DND-41 (cell line): ENCODE results near the gene SERPINA12.
"Not testable (repeated sequence)": the region's sequence is repeated elsewhere in the genome, so short reads cannot be mapped to it uniquely, and the experiment has no call there.

Source experiments
- ATAC-seq: fragments of 200-7000 bp; cut with Tn5 transposase; 3 replicates; pipeline ENCODE4 v1.9.1; 2021; ENCODE audit warnings: low read depth; ENCODE audit not compliant: insufficient read depth
- DNase-seq: peaks from one replicate; pipeline ENCODE4 v3.0.0-alpha.2; 2020
- H2AFZ ChIP-seq: 2 replicates; pipeline ENCODE4 v1.6.0; 2012; ENCODE audit warnings: low read depth, low read length
- H3K27ac ChIP-seq: 2 replicates; pipeline ENCODE4 v1.5.1; 2012; ENCODE audit warnings: low read length, inconsistent platforms
- H3K27me3 ChIP-seq: fragments of 200-600 bp; sonication (generic); 2 replicates; pipeline ENCODE4 v1.6.0; 2012; ENCODE audit warnings: low read length, mild to moderate bottlenecking, inconsistent platforms; ENCODE audit not compliant: insufficient read depth, poor library complexity
- H3K36me3 ChIP-seq: 2 replicates; pipeline ENCODE4 v1.5.1; 2012; ENCODE audit warnings: low read length, inconsistent platforms; ENCODE audit not compliant: insufficient read depth
- H3K4me1 ChIP-seq: 2 replicates; pipeline ENCODE4 v1.5.1; 2012; ENCODE audit warnings: mild to moderate bottlenecking, low read length; ENCODE audit not compliant: insufficient read depth
- H3K4me2 ChIP-seq: 2 replicates; pipeline ENCODE4 v1.6.0; 2012; ENCODE audit warnings: mild to moderate bottlenecking, moderate library complexity, low read length, inconsistent platforms; ENCODE audit not compliant: insufficient read depth
- H3K4me3 ChIP-seq, 2 experiments: fragments of 200-600 bp in 1 of 2; shearing (Covaris generic) in 1 of 2; 2 replicates each; pipeline ENCODE4 v1.5.1; 2012 to 2016; ENCODE audit warnings: inconsistent platforms in 2 of 2, low read length in 2 of 2, mild to moderate bottlenecking in 2 of 2, low read depth in 1 of 2, moderate library complexity in 1 of 2
- H3K79me2 ChIP-seq: 2 replicates; pipeline ENCODE4 v1.6.0; 2012; ENCODE audit warnings: low read length, inconsistent platforms; ENCODE audit not compliant: insufficient read depth
- H3K9ac ChIP-seq: 2 replicates; pipeline ENCODE4 v1.6.0; 2012; ENCODE audit warnings: low read depth, mild to moderate bottlenecking, inconsistent platforms, low read length, moderate library complexity
- H3K9me3 ChIP-seq: 2 replicates; pipeline ENCODE4 v1.5.1; 2012; ENCODE audit warnings: low read length, moderate library complexity, mild to moderate bottlenecking, inconsistent platforms; ENCODE audit not compliant: insufficient read depth, severe bottlenecking
- H4K20me1 ChIP-seq: 2 replicates; pipeline ENCODE4 v1.6.0; 2012; ENCODE audit warnings: low read length; ENCODE audit not compliant: insufficient read depth
- EZH2 ChIP-seq: IDR thresholded peaks from 3 replicates; pipeline ENCODE4 v1.6.1; 2012; ENCODE audit warnings: borderline replicate concordance, low read depth, mild to moderate bottlenecking, moderate library complexity, low read length, inconsistent platforms; ENCODE audit not compliant: severe bottlenecking
- TF ChIP-seq, protein P1 (sequence below): IDR thresholded peaks from 2 replicates; pipeline ENCODE4 v1.5.1; 2012; ENCODE audit warnings: borderline replicate concordance, low read length, moderate library complexity, mild to moderate bottlenecking; ENCODE audit not compliant: poor library complexity, severe bottlenecking; ENCODE audit errors: extremely low read depth

SERPINA12 gene

GRCh38 chr14:94483071-94483451, 26.2 kb downstream of the SERPINA12 start:
- ATAC-seq (no peak), DNase-seq (no peak)
- no peak for TF ChIP-seq EZH2
- TF ChIP-seq, protein P1, sequence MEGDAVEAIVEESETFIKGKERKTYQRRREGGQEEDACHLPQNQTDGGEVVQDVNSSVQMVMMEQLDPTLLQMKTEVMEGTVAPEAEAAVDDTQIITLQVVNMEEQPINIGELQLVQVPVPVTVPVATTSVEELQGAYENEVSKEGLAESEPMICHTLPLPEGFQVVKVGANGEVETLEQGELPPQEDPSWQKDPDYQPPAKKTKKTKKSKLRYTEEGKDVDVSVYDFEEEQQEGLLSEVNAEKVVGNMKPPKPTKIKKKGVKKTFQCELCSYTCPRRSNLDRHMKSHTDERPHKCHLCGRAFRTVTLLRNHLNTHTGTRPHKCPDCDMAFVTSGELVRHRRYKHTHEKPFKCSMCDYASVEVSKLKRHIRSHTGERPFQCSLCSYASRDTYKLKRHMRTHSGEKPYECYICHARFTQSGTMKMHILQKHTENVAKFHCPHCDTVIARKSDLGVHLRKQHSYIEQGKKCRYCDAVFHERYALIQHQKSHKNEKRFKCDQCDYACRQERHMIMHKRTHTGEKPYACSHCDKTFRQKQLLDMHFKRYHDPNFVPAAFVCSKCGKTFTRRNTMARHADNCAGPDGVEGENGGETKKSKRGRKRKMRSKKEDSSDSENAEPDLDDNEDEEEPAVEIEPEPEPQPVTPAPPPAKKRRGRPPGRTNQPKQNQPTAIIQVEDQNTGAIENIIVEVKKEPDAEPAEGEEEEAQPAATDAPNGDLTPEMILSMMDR, result no peak
- Histone ChIP-seq H3K4me3 (no peak overlapping the region), H3K36me3 (no peaks in the 10 kb centered on the region), H3K4me2 (no peak overlapping the region), H3K27me3 (no peaks in the 10 kb centered on the region), H3K79me2 (no peaks in the 10 kb centered on the region), H3K9me3 (peaks cover 3% of the 10 kb centered on the region), H3K4me1 (no peaks in the 10 kb centered on the region), H3K27ac (no peak overlapping the region), H3K9ac (no peak overlapping the region), H4K20me1 (no peaks in the 10 kb centered on the region), H2AFZ (no peak overlapping the region)

DNA sequence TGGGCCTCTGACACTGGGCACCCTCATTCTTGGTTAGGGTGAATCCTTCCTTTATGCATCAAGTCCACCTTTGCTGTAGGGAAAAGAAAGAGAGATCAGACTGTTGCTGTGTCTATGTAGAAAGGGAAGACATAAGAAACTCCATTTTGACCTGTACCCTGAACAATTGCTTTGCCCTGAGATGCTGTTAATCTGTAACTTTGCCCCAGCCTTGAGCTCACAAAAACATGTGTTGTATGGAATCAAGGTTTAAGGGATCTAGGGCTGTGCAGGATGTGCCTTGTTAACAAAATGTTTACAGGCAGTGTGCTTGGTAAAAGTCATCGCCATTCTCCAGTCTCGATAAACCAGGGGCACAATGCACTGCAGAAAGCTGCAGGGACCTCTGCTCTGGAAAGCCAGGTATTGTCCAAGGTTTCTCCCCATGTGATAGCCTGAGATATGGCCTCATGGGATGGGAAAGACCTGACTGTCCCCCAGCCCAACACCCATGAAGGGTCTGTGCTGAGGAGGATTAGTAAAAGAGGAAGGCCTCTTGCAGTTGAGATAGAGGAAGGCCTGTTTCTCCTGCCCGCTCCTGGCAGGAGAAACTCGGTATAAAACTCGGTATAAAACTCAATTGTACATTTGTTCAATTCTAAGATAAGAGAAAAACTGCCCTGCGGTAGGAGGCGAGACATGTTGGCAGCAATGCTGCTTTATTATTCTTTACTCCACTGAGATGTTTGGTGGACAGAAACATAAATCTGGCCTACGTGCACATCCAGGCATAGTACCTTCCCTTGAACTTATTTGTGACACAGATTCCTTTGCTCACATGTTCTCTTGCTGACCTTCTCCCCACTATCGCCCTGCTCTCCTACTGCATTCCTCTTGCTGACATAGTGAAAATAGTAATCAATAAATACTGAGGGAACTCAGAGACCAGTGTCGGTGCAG, 26.9 kb downstream of the SERPINA12 start:
- ATAC-seq, H2AFZ ChIP-seq, H3K4me3 ChIP-seq, H3K27me3 ChIP-seq, H3K4me2 ChIP-seq, H3K36me3 ChIP-seq, H3K4me1 ChIP-seq, H3K79me2 ChIP-seq, H3K27ac ChIP-seq, H4K20me1 ChIP-seq, H3K9me3 ChIP-seq, H3K9ac ChIP-seq, DNase-seq: not testable (repeated sequence)

GRCh38 chr14:94481468-94482131, 27.7 kb downstream of the SERPINA12 start:
- TF ChIP-seq, protein P1, result no peak
- TF ChIP-seq EZH2, result no peak
- Histone ChIP-seq H4K20me1 (no peaks in the 10 kb centered on the region), H3K4me1 (no peaks in the 10 kb centered on the region), H3K9ac (no peak overlapping the region), H3K79me2 (no peaks in the 10 kb centered on the region), H3K27ac (no peak overlapping the region), H3K27me3 (no peaks in the 10 kb centered on the region), H3K9me3 (peaks cover 3% of the 10 kb centered on the region), H3K36me3 (no peaks in the 10 kb centered on the region), H2AFZ (no peak overlapping the region), H3K4me2 (no peak overlapping the region), H3K4me3 (no peak overlapping the region)
- DNase-seq (no peak), ATAC-seq (no peak)

GRCh38 chr14:94480809-94481208, 28.5 kb downstream of the SERPINA12 start:
- H3K4me2 ChIP-seq, result no peak overlapping the region
- DNase-seq (no peak), ATAC-seq (no peak)
- H3K79me2 ChIP-seq, result no peaks in the 10 kb centered on the region
- no peak overlapping the region for H3K9ac ChIP-seq
- no peaks in the 10 kb centered on the region for H3K4me1 ChIP-seq
- H3K27me3 ChIP-seq, result no peaks in the 10 kb centered on the region
- TF ChIP-seq EZH2, result no peak
- TF ChIP-seq, protein P1, result no peak
- H3K27ac ChIP-seq, result no peak overlapping the region
- no peak overlapping the region for H3K4me3 ChIP-seq
- peaks cover 3% of the 10 kb centered on the region for H3K9me3 ChIP-seq
- H2AFZ ChIP-seq, result no peak overlapping the region
- H3K36me3 ChIP-seq, result no peaks in the 10 kb centered on the region
- H4K20me1 ChIP-seq, result no peaks in the 10 kb centered on the region
